ENCODE results near the gene SCAMP3.
"Not testable (repeated sequence)": the region's sequence is repeated elsewhere in the genome, so short reads cannot be mapped to it uniquely, and the experiment has no call there.

SCAMP3 gene

GRCh38 chr1:155226910-155227260 lies 35.3 kb downstream of the SCAMP3 start:
- DNase-seq = peak; percentile 31

GRCh38 chr1:155226188-155226909 lies 35.8 kb downstream of the SCAMP3 start:
- peak; percentile 68 for DNase-seq

- not testable (repeated sequence) for DNase-seq
Measured at GRCh38 chr1:155225404-155225759, 36.8 kb downstream of the SCAMP3 start.

GRCh38 chr1:155223047-155223446 lies 39.1 kb downstream of the SCAMP3 start:
- DNase-seq = no peak

GRCh38 chr1:155220211-155220965 lies 41.8 kb downstream of the SCAMP3 start:
- DNase-seq = not testable (repeated sequence)

GRCh38 chr1:155219592-155220031 lies 42.5 kb downstream of the SCAMP3 start:
- no peak for DNase-seq

GRCh38 chr1:155218854-155219591 lies 43.1 kb downstream of the SCAMP3 start:
- DNase-seq = peak; percentile 36

GRCh38 chr1:155214702-155215101 lies 47.5 kb downstream of the SCAMP3 start:
- DNase-seq = not testable (repeated sequence)

GRCh38 chr1:155212051-155212440 lies 50.1 kb downstream of the SCAMP3 start:
- DNase-seq = not testable (repeated sequence)

- not testable (repeated sequence) for DNase-seq
Measured at GRCh38 chr1:155211381-155212050, 50.6 kb downstream of the SCAMP3 start.

- no peak for DNase-seq
Measured at GRCh38 chr1:155210314-155211104, 51.7 kb downstream of the SCAMP3 start.

- DNase-seq = no peak
Measured at GRCh38 chr1:155209312-155209721, 52.8 kb downstream of the SCAMP3 start.

GRCh38 chr1:155208541-155209311 lies 53.4 kb downstream of the SCAMP3 start, which contains the start of gene MTX1:
Gene MTX1 (plus strand): TSS chr1:155208695. CDS start chr1:155208805, 110 bp downstream.
- peak; percentile 83 for DNase-seq

GRCh38 chr1:155207806-155208540 lies 54.2 kb downstream of the SCAMP3 start, which contains the start of gene THBS3:
Gene THBS3 (minus strand): TSS chr1:155207897. CDS start chr1:155207876, 21 bp downstream.
- DNase-seq = peak; percentile 76

- DNase-seq = peak; percentile 71
Measured at GRCh38 chr1:155206891-155207805, 55.0 kb downstream of the SCAMP3 start.
